Astrocyte of the spinal cord (primary cell): Measurements from ENCODE around the gene RPAP2.

ENCODE experiments used
- DNase-seq: peaks from one replicate; pipeline ENCODE4 v3.0.0; 2011; ENCODE audit warnings: low read depth, low spot score
- H3K4me3 ChIP-seq: 2 replicates; pipeline ENCODE4 v1.5.1; 2011; ENCODE audit warnings: low read depth, mild to moderate bottlenecking, low read length, moderate library complexity
- CTCF ChIP-seq: IDR thresholded peaks from 2 replicates; pipeline ENCODE4 v1.5.1; 2012; ENCODE audit warnings: low read depth, mild to moderate bottlenecking, low read length, inconsistent platforms
- in situ Hi-C: cut with HindIII; loops from 2 replicates; pipeline ENCODE4 v1.10.0; 2017; ENCODE audit warnings: low sequenced_read_pairs

RPAP2 gene

DNA sequence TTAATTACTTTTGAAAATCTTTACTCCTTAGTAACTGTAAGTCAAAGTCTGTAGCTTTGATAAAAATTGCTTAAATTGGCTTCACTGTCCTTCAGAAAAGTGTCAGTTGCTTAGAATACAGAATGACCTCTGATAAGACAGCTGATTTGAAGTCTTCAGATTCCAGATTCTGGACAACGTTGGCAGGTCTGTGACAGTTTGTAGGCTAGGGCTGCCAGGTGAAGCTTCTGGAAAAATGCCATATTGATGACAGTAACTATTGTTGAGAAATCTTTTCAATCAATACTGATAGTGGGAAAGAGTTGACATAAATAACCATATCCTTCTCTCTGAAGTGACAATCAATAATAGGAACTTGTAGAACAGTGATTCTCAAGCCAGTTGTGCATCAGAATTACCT is 41.3 kb downstream of the RPAP2 start:
- in situ Hi-C loops: no loop called here
- TF ChIP-seq CTCF: no peak
- no peak for DNase-seq
- H3K4me3 ChIP-seq: no peak overlapping the region

GRCh38 chr1:92342401-92342800 is 43.5 kb downstream of the RPAP2 start:
- in situ Hi-C loops: no loop called here
- TF ChIP-seq CTCF: no peak
- no peak for DNase-seq
- H3K4me3 ChIP-seq: no peak overlapping the region

DNA sequence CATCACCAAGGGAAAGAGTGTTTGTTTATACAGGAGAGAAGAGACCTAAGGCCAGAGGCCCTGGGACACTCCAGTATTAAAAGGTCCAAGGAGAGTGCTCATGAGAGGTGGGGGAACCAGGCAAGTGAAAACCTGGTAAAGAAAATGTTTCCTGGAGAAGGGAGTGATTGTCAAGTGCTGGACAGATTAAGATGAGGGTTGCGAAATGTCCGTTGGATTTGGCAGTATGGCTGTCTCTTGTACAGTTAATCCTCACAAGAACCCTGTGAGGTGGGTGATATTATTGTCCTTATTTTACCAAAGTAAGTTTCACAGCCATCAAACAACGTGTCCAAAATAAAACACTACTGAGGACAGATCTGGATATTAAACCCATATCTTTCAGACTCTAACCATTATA is 44.2 kb downstream of the RPAP2 start:
- H3K4me3 ChIP-seq: no peak overlapping the region
- no peak for DNase-seq
- in situ Hi-C loops: no loop called here
- no peak for TF ChIP-seq CTCF

GRCh38 chr1:92346866-92347640 is 48.2 kb downstream of the RPAP2 start:
- H3K4me3 ChIP-seq: no peak overlapping the region
- no peak for DNase-seq
- in situ Hi-C loops: no loop called here
- no peak for TF ChIP-seq CTCF

GRCh38 chr1:92352856-92353255 is 54.0 kb downstream of the RPAP2 start:
- TF ChIP-seq CTCF: no peak
- no peak overlapping the region for H3K4me3 ChIP-seq
- DNase-seq: no peak
- in situ Hi-C loops: no loop called here

DNA sequence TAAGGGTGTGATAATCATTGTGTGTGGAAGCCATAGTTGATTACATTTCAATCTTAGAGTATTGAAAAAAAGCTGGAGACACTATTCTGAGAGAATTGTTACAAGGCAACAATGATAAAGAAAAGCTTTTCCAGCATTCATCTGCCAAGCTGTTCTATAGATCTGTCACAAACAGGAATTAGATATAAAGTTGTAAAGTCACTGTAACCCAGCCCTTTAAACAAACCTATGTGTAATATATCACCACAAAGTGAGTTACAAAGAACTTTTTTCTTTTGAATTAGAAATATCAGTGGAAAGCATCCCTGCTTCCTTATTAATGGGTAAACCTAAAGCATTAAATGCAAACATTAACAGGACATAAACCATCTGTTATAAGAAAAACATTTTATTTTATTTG is 55.4 kb downstream of the RPAP2 start:
- in situ Hi-C loops: no loop called here
- H3K4me3 ChIP-seq: no peak overlapping the region
- no peak for DNase-seq
- no peak for TF ChIP-seq CTCF
